Measurements from ENCODE around the gene SETD7. TPM values are rescaled to one million over a fixed set of nuclear protein-coding genes. Genes with fewer than 3 reads are reported as not detected.

The SETD7 gene
- total RNA-seq, 1 experiment from 2014 or later, result 29.6 TPM

- Histone ChIP-seq H3K9me3 (ENCODE audit: low read length) (no peaks in the 10 kb centered on the region), H3K4me3 (ENCODE audit: low read length) (no peak overlapping the region), H3F3A (ENCODE audit: low read length, unreplicated experiment) (no peaks in the 10 kb centered on the region), H3K79me2 (ENCODE audit: low read length) (peaks cover 76% of the 10 kb centered on the region), H2AFZ (ENCODE audit: low read length) (no peak overlapping the region), H3K9ac (ENCODE audit: low read length) (no peak overlapping the region), H3K27ac (ENCODE audit: low read length) (no peak overlapping the region), H3K9me2 (replicated peaks; ENCODE audit: low read length) (no peaks in the 10 kb centered on the region), H3K36me3 (ENCODE audit: low read depth, low read length) (no peaks in the 10 kb centered on the region), H4K20me1 (ENCODE audit: low read length) (0 out of 2 replicates have a peak, but pooled peaks cover 7% of the 10 kb centered on the region), H3K27me3 (ENCODE audit: low read length) (no peaks in the 10 kb centered on the region), H3K4me2 (ENCODE audit: low read length) (peak overlapping the region; percentile 98), H3K4me1 (ENCODE audit: insufficient read depth, low read length) (peaks cover 33% of the 10 kb centered on the region)
- ChIA-PET POLR2A (ENCODE audit: unreplicated experiment) (no interaction called here), CTCF (no interaction called here)
- DNase-seq (peak; percentile 3), ATAC-seq (no peak)
- intact Hi-C loops (cut with micrococcal nuclease), result no loop called here
- BruUV-seq (replicated peaks), result no TSS peak
- TF ChIP-seq CTCF (conservative IDR thresholded peaks at IDR 0.05; ENCODE audit: low read depth, low read length), result no peak
- no peak for TF ChIP-seq EZH2 (IDR thresholded peaks at IDR 0.05; ENCODE audit: low read length, unreplicated experiment)
- no peak for TF ChIP-seq EZH2phosphoT487 (IDR thresholded peaks at IDR 0.05; ENCODE audit: borderline replicate concordance, low read length)
Observed at GRCh38 chr4:139457318-139457717, 98.7 kb downstream of the SETD7 start.

GRCh38 chr4:139455126-139455538, 100.9 kb downstream of the SETD7 start:
- ChIA-PET POLR2A (ENCODE audit: unreplicated experiment) (no interaction called here), CTCF (no interaction called here)
- intact Hi-C loops (cut with micrococcal nuclease), result no loop called here
- Histone ChIP-seq H3K27ac (ENCODE audit: low read length) (no peak overlapping the region), H3K4me1 (ENCODE audit: insufficient read depth, low read length) (peaks cover 42% of the 10 kb centered on the region), H3K9me3 (ENCODE audit: low read length) (no peaks in the 10 kb centered on the region), H3K4me3 (ENCODE audit: low read length) (peak overlapping the region; percentile 99), H3K79me2 (ENCODE audit: low read length) (peaks cover 81% of the 10 kb centered on the region), H3F3A (ENCODE audit: low read length, unreplicated experiment) (no peaks in the 10 kb centered on the region), H3K9ac (ENCODE audit: low read length) (peak overlapping the region; percentile 78), H3K9me2 (replicated peaks; ENCODE audit: low read length) (no peaks in the 10 kb centered on the region), H3K4me2 (ENCODE audit: low read length) (peak overlapping the region; percentile 98), H3K27me3 (ENCODE audit: low read length) (no peaks in the 10 kb centered on the region), H4K20me1 (ENCODE audit: low read length) (0 out of 2 replicates have a peak, but pooled peaks cover 7% of the 10 kb centered on the region), H2AFZ (ENCODE audit: low read length) (no peak overlapping the region), H3K36me3 (ENCODE audit: low read depth, low read length) (no peaks in the 10 kb centered on the region)
- TF ChIP-seq EZH2phosphoT487 (IDR thresholded peaks at IDR 0.05; ENCODE audit: borderline replicate concordance, low read length) (no peak), EZH2 (IDR thresholded peaks at IDR 0.05; ENCODE audit: low read length, unreplicated experiment) (no peak), CTCF (conservative IDR thresholded peaks at IDR 0.05; ENCODE audit: low read depth, low read length) (no peak)
- no peak for ATAC-seq
- DNase-seq, result no peak
- BruUV-seq (replicated peaks), result no TSS peak

GRCh38 chr4:139454111-139455045, 101.6 kb downstream of the SETD7 start, which contains the start of gene RAB33B:
TSS of gene RAB33B (plus strand) at chr4:139454121. CDS start at chr4:139454196, 75 bp downstream.
- no peaks in the 10 kb centered on the region for H3K9me3 ChIP-seq (ENCODE audit: low read length)
- no peaks in the 10 kb centered on the region for H3F3A ChIP-seq (ENCODE audit: low read length, unreplicated experiment)
- no peaks in the 10 kb centered on the region for H3K9me2 ChIP-seq (replicated peaks; ENCODE audit: low read length)
- BruUV-seq (replicated peaks), result TSS peak; percentile 46
- 0 out of 2 replicates have a peak, but pooled peaks cover 7% of the 10 kb centered on the region for H4K20me1 ChIP-seq (ENCODE audit: low read length)
- H3K9ac ChIP-seq (ENCODE audit: low read length), result peak within 1 kb of the TSS; percentile 78
- peak within 1 kb of the TSS; percentile 82 for H2AFZ ChIP-seq (ENCODE audit: low read length)
- H3K4me1 ChIP-seq (ENCODE audit: insufficient read depth, low read length), result peaks cover 42% of the 10 kb centered on the region
- ATAC-seq (peak; percentile 4), DNase-seq (peak; percentile 3)
- H3K27ac ChIP-seq (ENCODE audit: low read length), result peak within 1 kb of the TSS; percentile 90
- ChIA-PET POLR2A (ENCODE audit: unreplicated experiment) (no interaction called here), CTCF (no interaction called here)
- intact Hi-C loops (cut with micrococcal nuclease), result loop anchor here (5.0 kb wide), 1 partner anchor 103 kb away; the partner anchor contains the start of gene SETD7
- peaks cover 74% of the 10 kb centered on the region for H3K79me2 ChIP-seq (ENCODE audit: low read length)
- TF ChIP-seq EZH2 (IDR thresholded peaks at IDR 0.05; ENCODE audit: low read length, unreplicated experiment) (no peak), EZH2phosphoT487 (IDR thresholded peaks at IDR 0.05; ENCODE audit: borderline replicate concordance, low read length) (no peak), CTCF (conservative IDR thresholded peaks at IDR 0.05; ENCODE audit: low read depth, low read length) (no peak)
- H3K4me2 ChIP-seq (ENCODE audit: low read length), result peak within 1 kb of the TSS; percentile 98
- no peaks in the 10 kb centered on the region for H3K27me3 ChIP-seq (ENCODE audit: low read length)
- H3K36me3 ChIP-seq (ENCODE audit: low read depth, low read length), result no peaks in the 10 kb centered on the region
- peak within 1 kb of the TSS; percentile 99 for H3K4me3 ChIP-seq (ENCODE audit: low read length)

All from PC-3 (cell line).